HG02870 (cell line): Measurements from ENCODE around the gene RIMBP2.

Experiments used
- ATAC-seq: cut with Tn5 transposase; IDR thresholded peaks from one replicate; pipeline ENCODE4 v1.9.1; 2021; ENCODE audit warnings: mild to moderate bottlenecking, moderate library complexity; ENCODE audit not compliant: unreplicated experiment

Gene RIMBP2

DNA sequence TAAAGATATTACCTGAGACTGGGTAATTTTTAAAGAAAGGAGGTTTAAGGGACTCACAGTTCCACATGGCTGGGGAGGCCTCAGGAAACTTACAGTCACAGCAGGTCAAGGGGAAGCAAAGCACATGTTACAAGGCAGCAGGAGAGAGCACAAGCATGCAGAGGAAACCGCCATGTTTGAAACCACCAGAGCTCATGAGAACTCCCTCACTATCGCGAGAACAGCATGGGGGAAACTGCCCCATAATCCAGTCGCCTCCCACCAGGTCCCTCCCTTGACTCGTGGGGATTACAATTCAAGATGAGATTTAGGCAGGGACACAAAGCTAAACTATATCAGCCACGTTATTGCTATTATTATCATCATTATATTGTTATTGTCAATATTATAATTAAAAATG is 138.7 kb downstream of the RIMBP2 start:
- ATAC-seq, result no peak

DNA sequence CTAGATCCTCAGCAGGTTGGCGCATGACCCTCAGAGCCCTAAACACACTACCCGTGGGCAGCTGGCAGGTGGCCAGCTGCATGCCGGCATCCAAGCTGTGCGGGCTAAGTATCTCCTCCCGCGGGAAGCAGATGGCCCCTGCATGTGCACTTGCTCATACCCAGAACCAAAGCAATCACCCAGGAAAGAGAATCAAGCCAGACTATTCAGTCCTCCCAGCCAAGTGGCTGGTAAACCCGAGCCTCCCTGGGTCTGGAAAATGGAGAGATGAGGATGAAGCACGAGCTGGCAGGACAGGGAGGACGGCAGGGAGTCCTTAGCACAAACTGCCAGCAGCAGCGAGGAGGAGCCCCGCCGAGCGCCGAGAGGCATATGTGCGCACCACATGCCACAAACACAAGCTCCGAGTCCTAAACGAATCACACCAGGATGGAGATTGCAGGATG is 139.7 kb downstream of the RIMBP2 start:
- ATAC-seq, result no peak

DNA sequence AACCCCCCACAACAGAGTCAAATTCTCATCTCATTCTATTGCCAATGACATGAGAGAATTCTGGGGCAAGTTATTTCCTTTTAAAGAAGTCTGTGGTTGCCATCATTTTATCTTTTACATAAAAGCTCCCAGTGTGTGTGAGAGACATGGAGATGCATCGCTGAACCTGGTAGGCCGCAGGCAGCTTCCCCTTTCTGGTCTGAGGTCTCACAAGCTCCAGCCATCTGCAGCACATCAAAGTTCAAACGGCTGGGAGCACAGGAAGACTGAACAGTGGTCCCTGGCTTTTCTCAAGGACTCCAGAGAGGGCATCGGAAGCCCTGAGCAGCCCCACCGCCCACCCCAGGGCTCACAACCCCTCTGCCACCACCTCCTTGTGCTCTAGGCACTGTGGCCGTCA is 141.7 kb downstream of the RIMBP2 start:
- ATAC-seq, result no peak

DNA sequence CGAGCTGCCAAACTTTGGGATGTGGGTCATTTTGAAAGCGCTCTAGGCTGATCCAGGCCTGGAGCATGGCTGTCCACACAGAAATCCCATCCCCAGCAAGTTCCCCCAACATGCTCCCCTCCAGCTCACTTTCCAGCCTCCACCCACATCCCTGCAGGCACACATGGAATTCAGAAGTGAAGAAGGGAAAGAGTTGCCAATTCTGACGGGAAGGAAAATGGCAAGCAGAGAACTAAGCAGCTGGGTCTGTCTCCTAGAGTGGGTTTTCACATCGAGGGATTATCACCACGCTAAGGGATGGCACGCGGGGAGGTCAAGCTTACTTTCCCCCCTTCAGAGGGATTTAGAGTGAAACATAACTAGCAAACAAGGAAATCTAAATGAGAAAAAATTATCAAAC is 142.3 kb downstream of the RIMBP2 start:
- ATAC-seq, result no peak

DNA sequence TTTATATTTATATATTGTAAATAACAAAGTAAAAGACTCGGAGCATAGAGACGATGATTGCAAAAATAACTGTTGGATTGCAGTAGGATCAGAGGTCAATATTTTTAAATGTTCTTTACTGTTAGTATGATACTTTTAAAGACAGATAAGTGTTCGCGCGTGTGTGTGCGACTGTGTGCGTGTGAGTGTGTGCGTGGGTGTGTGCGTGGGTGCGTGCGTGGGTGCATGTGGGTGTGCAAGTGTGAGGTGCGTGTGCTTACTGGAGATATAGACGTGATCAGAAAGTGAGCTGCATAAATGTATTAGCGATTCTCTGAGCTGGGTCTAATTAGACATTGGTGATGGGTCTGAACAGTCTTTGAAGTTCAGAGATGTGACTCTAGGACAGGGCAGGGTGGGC is 142.9 kb downstream of the RIMBP2 start:
- ATAC-seq, result no peak

DNA sequence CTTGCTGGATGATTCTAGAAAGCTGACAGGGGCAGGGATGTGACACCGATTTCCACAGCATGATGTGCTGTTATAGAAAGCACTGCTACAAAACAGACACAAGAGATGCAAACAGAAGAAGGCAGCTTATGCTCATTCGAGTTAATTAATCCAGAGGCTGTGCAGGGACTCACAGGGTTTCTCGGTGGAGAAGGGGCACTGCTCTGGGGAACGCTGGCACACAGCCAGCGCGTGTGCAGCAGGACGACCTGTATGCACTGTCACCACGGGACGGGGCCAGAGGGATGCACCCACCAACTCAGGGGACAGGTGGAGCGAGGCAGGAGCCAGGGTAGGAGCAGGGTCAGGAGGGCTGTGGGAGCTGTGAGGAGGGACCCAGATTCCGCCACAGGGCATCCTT is 143.5 kb downstream of the RIMBP2 start:
- ATAC-seq, result no peak

DNA sequence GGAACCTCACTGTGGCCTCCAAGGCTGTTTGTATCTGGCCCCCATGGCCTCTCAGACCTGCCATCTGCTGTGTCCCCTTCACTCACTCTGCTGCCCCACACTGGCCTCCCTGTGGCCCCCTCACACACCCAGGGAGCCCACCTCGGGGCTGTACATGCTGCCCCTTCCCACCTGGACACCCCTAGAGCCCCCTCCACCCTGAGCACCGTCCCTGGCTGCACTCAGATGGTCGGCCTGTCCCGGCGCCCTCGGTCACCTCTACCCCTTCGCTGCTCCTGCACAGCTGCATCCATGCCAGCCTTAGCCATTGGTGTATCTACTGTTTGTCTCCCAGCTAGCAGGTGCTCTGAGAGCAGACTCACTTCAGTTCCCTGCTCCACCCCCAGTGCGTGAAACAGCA is 144.4 kb downstream of the RIMBP2 start:
- no peak for ATAC-seq

DNA sequence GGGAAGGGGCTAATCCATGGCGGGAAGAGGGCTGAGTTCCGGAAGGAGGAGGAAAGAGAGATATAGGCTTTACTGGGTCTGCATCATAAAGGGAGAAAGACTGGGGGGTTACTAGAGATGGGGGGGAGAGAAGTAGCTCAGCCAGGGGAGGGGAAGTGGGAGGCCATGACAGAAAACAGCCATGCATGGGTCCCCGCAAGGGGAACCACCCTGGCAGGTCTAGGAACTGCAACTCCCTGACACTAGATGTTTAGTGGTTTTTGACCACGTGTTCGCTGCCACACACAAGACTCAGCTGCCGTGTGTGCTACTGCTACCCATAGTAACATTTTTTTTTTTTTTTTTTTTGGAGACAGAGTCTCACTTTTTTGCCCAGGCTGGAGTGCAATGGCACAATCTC is 145.0 kb downstream of the RIMBP2 start:
- no peak for ATAC-seq

DNA sequence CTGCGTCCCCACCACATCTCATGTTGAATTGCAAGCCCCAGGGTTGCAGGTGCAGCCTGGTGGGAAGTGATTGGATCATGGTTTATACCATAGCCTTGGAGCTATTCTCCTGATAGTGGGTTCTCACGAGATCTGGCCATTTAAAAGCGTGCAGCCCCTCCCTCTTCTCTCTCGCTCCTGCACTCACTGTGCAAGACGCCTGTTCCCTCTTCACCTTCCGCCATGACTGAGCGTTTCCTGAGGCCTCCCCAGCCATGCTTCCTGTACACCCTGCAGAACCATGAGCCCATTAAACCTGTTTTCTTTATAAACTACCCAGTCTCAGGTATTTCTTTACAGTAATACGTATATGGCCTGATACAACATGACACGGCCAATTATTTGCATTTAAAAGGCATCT is 146.6 kb downstream of the RIMBP2 start:
- ATAC-seq, result no peak

DNA sequence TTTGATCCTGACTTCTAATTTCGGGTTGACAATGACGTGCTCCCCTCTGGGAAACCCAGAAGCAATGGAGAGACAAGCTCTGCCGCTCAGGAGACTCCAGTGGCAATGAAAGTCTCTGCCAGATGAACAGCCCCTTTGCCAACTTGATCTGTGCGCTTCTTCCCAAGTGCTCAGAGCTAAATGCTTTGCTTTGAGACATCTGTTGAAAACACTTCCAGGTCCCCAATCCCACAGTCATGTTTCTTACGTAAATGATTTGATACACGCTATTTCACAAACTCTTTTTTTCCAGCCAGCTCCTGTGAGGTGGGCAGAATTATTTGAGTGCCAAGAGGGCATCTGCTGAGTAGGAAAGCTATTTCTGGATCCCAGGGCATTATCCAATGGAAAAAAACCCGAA is 147.6 kb downstream of the RIMBP2 start:
- ATAC-seq, result no peak

DNA sequence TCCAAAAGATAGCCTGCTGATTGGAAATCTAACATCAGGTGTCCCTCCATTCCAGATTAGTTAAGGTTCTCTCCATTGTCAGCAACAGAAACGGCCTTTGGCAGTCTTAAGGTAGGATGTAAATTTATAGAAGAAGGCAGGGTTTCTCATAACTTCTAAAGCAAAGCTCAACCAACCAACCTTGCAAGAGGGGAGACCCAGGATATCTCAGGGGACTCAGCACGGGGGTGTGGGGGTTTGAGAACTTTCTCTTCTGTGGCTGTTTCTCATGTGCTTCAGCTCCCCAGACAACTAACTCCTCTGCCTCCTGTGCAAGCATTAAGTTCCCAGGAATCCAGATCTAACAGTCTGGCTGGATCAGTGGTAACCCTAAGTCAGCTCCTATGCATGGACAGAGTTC is 148.1 kb downstream of the RIMBP2 start:
- no peak for ATAC-seq

DNA sequence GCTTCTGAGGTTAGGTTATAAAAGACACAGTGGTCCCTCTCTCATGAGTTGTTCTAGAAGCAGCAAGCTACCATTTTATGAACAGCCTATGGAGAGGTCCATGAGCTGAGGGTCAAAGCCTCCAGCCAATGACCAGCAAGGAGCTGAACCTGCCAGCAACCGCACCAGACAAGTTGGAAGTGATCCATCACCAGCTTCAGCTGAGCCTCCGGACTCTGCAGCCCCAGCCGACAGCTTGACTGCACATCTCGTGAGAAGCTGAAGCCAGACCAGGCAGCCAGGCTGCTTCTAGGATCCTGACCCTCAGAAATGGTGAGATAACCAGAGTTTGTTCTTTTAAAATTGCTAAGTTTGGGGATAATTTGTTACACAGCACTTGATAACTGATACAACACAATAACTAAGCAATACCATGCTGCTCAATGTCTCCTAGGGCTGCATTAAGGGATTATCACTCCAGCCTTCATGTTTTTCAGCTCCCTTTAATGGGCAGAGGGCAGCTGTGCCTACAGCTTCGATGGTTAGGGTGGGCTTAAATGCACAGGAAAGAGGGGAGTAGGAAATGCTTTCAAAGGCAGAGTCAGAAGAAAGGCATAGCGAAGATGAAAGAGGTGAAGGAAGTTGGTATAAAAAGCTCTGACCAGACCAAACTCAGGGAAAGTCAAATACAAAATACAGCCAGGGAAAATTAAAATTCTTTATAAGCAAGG is 149.5 kb downstream of the RIMBP2 start:
- no peak for ATAC-seq

DNA sequence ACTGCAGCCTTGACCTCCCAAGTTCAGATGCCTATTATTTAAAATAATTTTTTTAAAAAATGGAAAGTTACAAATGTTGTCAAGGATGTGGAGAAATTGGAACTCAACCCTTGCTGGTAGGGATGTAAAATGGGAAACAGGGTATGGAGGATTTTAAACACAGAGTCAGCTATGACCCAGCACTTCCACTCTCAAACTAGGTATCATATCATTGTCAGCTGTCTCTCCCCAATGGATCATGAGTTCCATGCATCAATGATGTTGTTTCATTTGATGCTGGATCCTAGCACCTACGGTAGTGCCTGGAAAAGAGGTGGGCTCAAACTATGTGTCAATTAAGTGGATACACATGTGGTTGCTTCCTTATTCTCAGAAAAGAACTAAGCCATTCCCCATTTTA is 150.9 kb downstream of the RIMBP2 start:
- no peak for ATAC-seq

DNA sequence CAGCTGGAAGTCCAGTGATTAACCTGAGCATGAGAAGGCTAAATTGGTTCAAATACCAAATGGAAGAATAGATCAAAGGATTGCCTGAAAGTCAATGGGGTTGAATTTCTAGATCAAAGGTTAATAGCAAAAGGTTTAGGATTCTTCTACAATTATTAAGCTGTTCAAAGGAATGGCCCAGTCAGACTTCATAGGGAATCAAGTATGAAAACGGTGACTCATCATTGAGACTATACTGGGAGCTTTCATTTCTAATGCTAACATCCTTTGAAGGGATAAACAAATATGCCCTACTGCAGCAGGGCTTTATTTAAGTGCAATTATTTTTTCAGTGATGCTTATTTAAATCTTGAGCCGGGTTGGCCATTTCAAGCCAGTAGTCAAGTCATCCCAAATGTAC is 152.8 kb downstream of the RIMBP2 start:
- no peak for ATAC-seq

DNA sequence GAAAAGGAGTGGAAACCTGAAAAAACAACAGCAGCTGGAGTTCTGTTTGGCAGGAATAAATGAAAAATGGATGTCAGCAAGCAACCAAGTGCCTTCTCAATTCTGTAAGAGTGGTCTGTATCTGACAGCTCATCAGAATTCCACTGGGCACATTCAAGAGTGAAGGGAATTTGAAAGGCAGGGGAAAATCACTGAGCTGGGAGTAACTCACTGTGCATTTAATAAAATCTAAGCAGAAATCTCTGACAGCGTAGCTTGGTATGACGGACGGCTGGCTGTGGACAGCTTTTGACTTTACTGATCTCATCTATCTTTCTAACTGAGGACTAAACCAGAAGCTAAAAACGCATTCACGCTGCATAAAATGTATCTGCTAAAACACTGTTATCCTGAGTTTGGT is 153.4 kb downstream of the RIMBP2 start:
- no peak for ATAC-seq

DNA sequence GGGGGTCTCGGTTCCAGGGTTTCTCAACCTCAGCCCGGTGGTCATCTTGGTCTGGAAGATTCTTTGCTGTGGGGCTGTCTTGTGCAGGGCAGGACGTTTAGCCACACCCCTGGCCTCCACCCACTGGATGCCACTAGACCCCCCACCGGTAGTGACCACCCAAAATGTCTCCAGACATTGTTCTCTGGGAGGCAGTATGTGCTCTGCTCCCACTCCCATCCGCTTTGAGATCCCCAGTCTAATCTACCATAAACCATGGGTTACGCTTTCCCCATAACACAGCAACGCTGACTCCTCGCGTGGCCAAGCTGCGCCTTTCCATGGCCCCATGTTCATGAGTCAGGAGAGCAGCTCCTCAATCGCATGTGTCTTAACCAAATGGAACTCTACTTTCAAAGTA is 155.8 kb downstream of the RIMBP2 start:
- ATAC-seq, result no peak

DNA sequence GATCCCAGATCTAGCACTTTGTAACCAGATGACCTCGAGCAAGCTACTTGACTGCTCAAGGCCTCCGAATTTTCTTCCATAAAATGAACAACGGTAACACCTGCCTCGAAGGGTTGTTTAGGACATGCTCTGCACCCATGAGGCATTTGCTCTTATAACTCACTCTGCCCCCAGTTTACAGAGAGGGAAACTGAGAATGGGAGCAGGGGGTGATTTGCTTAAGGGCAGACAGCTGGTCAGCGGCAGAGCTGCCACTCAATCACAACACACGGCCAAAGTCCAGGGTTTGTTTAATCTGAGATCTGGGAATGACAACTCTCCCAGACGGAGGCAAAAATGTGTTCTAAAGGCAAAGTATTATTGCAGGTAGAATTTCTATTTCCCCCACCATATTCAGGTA is 156.3 kb downstream of the RIMBP2 start:
- ATAC-seq, result no peak

DNA sequence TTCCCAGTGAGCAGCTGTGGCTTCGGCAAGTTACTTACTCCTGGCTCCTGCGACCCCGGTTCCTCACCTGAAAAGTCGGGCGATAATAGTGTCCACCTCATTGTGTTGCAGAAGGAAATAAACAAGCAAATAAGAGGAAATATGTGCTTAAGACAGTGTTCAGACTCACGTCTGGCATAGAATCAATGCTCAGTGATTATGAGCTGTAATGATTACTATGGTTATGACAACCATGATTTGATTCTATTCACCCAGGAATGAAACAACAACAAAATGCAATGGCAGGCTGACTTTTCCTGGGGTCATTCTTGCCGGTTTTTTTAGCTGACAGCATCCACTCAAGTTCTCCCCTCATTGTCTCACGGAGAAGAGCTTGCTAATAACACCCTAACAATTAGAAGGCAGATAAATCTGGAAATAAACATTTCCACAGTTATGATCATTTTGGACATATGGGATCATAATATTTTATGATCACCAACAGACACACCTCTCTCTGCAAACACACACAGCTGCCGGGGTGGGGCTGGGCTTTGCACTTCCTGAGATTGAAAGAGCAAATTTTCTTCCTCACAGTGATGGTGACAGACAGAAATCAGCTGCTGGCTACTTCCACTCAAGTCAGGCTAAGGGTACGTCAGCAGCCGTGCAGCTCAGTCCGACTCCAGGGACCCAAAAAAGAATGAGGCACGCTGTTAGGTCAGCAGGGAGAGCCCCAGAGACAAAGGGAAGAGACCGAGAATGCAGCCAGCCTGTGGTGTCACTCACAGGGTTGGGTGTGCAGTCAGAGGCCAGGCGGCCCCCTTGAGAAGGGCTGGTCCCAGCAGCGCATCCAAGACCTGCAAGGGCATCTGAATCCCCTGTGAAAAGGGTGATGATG is 158.0 kb downstream of the RIMBP2 start:
- ATAC-seq, result no peak

DNA sequence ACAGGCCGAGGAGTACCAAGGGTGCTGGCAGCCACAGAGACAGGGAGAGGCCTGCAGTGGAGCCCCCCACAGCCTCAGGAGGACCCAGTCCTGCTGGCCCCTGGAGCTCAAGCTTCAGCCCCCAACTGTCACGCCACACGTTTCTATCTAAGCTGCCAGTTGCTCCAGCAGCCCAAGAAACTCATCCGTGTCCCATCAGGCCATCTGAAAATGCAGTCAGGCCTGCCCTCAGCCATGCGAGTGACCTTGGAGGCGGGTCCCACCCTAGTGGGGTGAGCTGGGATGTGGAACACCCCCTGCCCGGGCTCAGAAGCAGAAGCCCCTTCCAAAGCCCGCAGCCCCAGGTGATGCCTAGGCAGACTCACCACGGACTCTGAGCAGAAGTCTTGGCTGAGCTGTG is 158.9 kb downstream of the RIMBP2 start:
- ATAC-seq, result no peak

DNA sequence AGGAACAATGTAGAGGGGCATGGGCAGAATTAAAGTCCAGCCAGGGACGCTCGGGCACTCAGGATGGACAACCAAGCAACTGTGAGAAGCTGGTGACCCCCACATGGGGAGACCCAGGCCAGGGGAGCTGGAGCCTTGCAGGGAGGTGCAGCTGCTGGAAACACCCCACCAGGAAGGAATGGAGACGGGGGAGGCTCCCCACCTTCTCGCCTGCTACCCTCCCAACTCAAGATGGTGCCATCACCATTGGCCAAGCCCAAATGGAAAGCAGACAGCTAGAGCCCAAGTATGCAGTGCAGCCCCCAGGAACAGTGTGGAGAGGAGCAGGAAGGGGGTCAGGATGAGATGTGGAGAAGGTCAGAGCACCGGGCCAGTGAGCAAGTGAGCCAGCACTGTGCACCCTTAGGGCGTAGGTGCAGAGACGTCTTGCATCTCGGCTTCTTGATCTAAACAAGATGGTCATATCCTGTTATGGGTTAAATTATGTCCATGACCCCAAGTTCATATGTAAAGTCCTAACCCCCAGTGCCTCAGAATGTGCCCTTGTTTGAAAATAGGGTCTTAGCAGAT is 159.5 kb downstream of the RIMBP2 start:
- no peak for ATAC-seq

DNA sequence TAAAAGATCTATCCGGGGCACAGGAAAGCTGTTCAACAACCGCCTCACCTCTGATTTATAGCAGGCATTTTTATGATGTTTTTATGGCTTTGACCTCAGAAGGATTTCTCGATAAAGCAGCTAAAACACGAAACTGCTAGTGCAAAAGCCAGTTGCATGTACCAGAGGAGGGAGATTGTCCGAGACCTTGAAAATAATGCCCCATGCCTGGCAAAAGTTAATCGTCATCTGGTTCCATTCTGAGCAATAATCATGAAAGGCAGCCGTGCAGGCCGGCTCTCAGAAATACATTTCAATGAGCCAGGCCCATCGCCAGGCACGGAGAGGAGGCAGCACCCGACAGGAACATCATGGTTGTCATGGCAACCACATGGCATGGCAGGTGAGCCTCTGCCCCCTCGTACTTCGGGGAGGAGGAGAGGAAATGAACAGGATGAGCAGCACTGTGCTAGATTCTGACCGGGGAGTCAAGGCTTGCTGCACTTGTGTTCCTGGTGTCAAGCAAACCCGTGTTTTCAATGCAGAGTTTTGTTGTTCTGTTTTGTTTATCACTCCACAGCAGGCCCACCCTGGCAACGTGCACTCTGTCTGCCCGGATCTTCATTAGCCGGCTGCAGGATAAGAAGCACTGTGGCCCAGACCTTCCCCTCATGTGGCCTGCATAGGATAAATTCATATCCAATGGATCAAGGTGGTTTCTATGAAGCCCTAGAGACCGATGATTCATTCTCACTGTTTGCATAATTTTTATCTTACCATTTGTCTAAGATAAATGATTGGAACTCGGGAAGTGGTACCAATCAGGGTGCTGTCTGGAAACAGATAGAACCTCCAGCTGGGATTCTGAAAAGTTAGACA is 160.2 kb downstream of the RIMBP2 start:
- no peak for ATAC-seq
